KOPT-K1 (cell line): ENCODE measurements around the gene SUPT3H.
"Not testable (repeated sequence)": the region's sequence is repeated elsewhere in the genome, so short reads cannot be mapped to it uniquely, and the experiment has no call there.

Experiments used
- H3K27ac ChIP-seq: fragments of 200-600 bp; sonication (generic); 2 replicates; pipeline ENCODE4 v1.5.1; 2016; ENCODE audit warnings: antibody characterized with exemption, mild to moderate bottlenecking, low read depth, low read length; ENCODE audit not compliant: poor library complexity, severe bottlenecking
- H3K36me3 ChIP-seq: fragments of 200-600 bp; sonication (generic); 2 replicates; pipeline ENCODE4 v1.5.1; 2017; ENCODE audit warnings: antibody characterized with exemption, mild to moderate bottlenecking, low read length, moderate library complexity; ENCODE audit not compliant: insufficient read depth
- H3K9me3 ChIP-seq: fragments of 200-600 bp; sonication (generic); 2 replicates; pipeline ENCODE4 v1.5.1; 2017; ENCODE audit warnings: antibody characterized with exemption, low read length, mild to moderate bottlenecking; ENCODE audit not compliant: insufficient read depth, poor library complexity, severe bottlenecking

SUPT3H gene

DNA sequence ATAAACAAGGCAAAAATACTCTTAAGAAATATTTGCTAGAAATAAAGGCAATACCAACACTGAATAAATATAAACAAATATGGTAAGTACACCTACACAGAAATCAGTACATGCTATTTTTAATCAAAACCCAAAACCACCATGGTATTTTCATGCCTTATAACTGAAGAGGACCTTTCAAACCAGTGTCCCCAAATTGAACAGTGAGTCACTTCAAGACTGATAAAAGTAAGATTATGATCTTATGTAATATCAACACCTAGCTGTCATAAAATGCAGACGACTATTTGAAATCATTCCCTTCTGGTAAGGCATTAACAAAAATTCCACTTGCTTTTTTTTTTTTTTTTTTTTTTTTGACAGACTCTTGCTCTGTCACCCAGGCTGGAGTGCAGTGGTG lies 206.4 kb downstream of the SUPT3H start:
- Histone ChIP-seq H3K27ac (no peak overlapping the region), H3K9me3 (peaks cover 10% of the 10 kb centered on the region), H3K36me3 (no peaks in the 10 kb centered on the region)

DNA sequence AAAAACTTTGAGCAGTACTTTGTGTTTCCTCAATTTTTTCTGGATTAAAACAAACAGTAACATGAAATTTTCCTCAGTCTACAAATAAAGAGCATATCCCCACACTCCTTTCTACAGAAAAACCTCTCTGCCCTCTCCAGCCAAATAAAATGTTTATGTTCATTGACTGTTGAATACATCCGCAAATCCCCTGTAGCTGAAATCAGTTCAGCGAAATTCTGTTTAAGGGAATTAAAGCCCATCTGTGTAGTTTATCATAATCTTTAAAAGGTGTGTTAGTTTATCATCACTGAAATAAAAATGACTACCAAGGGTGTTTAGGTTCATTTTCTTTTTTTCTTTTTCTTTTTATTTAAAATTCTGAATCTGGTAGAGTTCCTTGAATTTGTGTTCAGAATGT lies 207.4 kb downstream of the SUPT3H start:
- Histone ChIP-seq H3K27ac (no peak overlapping the region), H3K36me3 (no peaks in the 10 kb centered on the region), H3K9me3 (peaks cover 3% of the 10 kb centered on the region)

DNA sequence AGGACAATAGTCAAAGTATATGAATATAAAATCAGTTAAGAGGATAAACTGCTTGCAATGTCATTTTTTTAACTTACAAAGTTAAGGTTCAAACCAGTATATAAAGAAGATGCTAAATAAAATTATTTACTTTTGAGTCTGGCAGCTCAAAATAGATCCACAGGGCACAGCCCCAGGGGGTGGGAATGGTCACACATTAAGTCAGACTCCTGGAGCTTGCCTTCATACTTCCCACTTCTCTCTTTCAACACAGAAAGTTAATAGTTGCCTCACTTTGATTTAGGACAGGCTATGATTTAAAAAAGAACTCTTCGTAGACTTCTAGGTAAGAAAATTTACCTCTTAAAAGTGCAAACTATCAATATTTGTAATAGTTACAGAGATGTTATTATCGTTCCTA lies 207.9 kb downstream of the SUPT3H start:
- H3K27ac ChIP-seq, result no peak overlapping the region
- no peaks in the 10 kb centered on the region for H3K9me3 ChIP-seq
- no peaks in the 10 kb centered on the region for H3K36me3 ChIP-seq

DNA sequence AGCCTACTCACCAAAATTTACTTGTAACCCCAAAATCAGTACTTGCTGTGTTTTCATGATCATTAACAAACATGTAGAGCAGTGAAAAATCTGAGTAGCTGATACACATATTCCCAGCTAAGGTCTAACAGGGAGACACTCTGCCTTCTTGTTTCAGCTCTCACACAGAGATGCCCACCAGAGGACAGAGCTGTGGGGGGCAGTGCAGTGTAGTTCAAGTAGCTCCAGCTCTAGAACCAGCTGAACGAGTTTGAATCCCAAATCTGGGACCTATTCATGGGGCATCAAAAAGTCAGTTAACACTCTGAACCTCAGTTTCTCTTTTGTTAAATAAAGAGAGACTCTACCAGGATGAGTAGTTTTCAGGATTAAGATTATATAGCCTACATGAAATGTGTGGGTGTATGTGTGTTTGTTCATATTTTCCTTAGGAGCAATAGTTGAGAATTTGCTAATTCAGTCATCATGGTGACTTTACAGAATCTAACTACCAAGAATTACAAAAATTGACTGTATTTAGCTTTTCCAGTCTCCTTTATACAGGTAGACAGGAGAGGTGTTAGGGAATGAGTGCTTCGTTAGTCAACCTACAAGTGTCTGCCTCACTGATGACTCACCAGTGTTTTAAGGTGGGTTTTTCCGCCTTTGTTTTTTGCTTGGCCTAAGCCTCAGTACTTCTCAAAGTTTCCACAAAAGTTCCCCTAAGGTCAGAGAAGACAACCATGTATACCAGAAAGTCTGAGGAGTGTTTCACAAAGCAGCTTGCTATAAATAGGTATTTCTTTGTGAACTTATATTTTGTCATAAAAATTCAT lies 213.6 kb downstream of the SUPT3H start:
- H3K36me3 ChIP-seq, result peaks cover 10% of the 10 kb centered on the region; the same call in 1 of the 2 replicates
- H3K9me3 ChIP-seq, result peaks cover 31% of the 10 kb centered on the region
- peak overlapping the region; percentile 12 for H3K27ac ChIP-seq

DNA sequence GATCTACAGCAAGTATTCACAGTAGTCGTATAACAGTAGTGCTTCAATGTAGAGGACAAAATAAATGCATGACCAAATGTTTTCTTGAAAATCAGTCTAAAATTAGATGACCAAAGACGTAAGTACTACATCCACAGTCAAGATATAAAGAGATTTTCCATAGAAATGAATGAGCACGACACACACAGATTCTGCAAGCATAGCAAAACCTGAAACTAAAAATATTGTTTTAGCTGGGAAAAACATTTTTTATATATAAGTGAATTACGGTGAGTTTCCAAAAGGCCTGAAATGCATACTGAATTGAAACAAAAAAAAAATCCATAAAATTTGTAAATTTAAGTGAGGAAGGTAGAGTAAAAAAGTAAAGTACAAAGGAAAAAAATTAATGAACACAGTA lies 217.4 kb downstream of the SUPT3H start:
- peaks cover 41% of the 10 kb centered on the region for H3K9me3 ChIP-seq
- no peak overlapping the region for H3K27ac ChIP-seq
- peaks cover 19% of the 10 kb centered on the region; the same call in 1 of the 2 replicates for H3K36me3 ChIP-seq

DNA sequence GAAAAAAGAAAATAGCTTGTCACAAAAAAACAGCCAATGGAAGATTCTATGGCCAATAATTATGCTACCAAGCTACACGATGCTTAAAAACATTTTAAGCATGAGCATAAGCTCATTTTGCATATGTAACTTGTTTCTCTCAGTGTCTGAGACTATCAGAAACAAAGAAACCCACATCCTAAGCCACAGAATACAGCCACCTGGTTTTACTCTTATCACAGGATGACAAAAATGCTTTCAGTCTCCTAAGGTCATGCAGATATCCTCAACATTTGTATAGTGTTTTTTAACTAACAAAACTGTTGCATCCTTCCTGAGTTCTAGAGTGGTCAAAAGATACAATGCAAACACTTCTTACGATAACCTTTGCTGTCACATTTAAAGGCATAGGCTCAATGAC lies 221.7 kb downstream of the SUPT3H start:
- Histone ChIP-seq H3K27ac (peak overlapping the region; percentile 87), H3K9me3 (peaks cover 38% of the 10 kb centered on the region), H3K36me3 (peaks cover 19% of the 10 kb centered on the region; the same call in 1 of the 2 replicates)

DNA sequence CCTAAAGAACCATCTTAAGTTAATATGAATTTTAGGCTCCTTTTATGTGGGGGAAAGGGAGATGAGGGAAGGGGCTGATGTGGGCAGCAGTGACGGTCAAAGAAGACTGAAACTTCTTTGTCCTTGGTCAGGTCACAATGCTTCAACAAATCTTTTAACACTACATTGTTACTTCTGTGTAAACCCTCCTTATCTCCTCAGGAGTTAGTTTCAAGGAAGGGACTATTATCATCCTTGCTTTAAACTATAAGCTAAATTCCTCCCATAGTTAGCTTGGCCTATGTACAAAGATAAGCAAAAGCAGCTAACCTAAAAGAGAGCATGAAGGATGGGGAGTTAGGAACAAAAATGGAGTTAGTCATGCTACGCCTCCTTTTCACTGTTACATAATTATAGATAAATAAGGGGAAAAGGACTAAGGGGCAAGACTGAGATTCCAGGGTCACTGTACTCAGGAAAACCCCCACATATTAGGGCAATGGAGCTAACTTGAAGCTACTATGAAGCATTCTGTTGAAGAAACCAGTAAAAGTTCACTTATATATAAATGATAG lies 222.3 kb downstream of the SUPT3H start:
- H3K9me3 ChIP-seq, result peaks cover 31% of the 10 kb centered on the region
- H3K27ac ChIP-seq, result peak overlapping the region; percentile 87
- peaks cover 15% of the 10 kb centered on the region; the same call in 1 of the 2 replicates for H3K36me3 ChIP-seq

DNA sequence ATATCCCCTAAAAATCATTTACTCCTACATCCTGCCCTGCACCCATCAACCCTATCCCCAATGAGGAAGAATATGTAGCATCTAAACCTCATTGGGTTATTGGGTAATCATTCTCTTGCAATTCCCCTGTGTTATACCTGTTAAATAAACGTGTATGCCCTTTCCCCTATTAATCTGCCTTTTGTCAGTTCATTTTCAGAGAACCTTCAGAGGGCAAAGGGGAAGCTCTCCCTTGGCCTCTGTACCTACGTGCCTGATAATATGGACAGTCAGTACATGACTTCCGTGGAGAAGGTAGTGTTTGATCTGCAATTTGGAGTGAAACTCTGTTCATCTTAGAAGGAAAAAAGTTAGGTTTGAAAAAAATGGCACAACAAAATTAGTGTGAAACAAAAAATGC lies 223.1 kb downstream of the SUPT3H start:
- Histone ChIP-seq H3K36me3 (peaks cover 10% of the 10 kb centered on the region; the same call in 1 of the 2 replicates), H3K9me3 (peaks cover 25% of the 10 kb centered on the region)

DNA sequence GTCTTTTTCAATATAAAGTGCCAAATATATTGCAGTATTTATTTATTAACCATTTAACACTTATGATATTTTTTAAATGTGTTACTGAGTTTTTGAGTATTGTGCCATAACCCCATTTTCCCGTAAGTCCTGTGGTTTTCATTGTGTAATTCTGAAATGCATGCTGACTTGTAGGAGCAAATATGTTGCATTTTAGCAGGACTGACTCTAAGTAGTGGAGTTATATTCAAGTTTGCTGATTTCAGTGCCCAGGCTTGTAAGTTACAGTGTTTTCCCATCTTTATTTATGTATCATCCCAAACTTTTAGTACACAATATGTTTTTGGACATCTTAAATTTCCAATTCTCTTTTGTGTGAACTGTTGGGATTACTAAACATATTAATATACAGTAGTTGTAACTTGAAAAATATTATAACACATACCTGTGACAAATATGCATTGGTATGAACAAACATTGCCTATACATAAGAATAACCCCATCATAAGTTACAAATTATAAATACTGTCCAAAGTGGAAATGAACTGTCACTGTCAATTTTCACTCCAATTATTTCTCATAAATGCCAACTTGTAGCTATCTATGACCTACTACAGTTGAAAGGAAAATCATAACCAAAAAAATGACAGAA lies 228.9 kb downstream of the SUPT3H start:
- Histone ChIP-seq H3K27ac (no peak overlapping the region), H3K9me3 (peaks cover 24% of the 10 kb centered on the region), H3K36me3 (no peaks in the 10 kb centered on the region)

More for the DNA sequence above, 223.1 kb downstream of the SUPT3H start:
- peak overlapping the region; percentile 87 for H3K27ac ChIP-seq

DNA sequence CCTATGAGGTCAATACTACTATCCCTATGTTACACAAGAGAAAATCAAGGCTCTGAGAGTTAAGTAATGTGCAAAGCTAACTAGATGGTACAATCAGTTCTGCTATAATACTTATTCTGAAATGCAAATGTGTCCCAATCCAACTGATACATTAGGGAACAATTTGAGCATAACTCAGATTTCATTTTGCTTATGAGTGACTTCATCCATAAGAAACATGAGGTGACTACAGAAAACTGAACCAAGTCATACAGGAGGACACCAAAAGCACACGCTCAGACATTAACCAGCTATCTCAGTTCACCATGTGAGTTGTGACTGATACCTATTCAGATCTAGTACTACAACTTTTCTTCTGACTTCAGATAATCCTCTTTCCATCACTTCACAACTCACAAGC lies 229.5 kb downstream of the SUPT3H start:
- Histone ChIP-seq H3K9me3 (peaks cover 23% of the 10 kb centered on the region), H3K36me3 (no peaks in the 10 kb centered on the region), H3K27ac (no peak overlapping the region)

DNA sequence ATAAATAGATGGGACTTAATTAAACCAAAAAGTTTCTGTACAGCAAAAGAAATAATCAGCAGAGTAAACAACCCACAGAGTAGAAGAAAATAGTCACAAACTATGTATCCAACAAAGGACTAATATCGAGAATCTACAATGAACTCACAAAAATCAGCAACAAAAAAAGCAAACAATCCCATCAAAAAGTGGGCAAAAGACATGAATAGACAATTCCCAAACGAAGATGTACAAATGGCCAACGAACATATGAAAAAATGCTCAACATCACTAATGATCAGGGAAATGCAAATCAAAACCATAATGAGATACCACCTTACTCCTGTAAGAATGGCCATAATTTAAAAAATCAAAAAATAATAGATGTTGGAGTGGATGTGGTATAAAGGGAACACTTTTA lies 232.1 kb downstream of the SUPT3H start:
- peaks cover 43% of the 10 kb centered on the region for H3K9me3 ChIP-seq
- not testable (repeated sequence) for H3K27ac ChIP-seq, H3K36me3 ChIP-seq

DNA sequence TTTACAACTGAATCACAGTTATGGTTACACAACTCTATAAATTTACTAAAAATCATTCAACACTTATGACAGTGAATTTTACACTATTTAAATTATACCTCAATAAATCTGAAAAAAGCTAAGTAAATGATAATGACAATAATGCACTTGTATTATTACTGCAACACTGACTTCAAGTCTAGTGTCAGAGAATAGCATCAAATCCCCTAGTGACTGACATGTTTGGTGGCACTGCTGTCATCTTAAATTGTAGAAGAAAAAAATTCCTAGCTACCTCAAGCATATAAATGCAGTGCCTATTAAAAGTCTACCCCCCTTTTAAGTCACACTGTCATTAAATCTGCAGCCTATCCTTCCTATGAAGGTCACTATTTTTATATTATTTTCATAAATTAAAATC lies 239.0 kb downstream of the SUPT3H start:
- Histone ChIP-seq H3K27ac (no peak overlapping the region), H3K9me3 (peaks cover 57% of the 10 kb centered on the region), H3K36me3 (no peaks in the 10 kb centered on the region)

DNA sequence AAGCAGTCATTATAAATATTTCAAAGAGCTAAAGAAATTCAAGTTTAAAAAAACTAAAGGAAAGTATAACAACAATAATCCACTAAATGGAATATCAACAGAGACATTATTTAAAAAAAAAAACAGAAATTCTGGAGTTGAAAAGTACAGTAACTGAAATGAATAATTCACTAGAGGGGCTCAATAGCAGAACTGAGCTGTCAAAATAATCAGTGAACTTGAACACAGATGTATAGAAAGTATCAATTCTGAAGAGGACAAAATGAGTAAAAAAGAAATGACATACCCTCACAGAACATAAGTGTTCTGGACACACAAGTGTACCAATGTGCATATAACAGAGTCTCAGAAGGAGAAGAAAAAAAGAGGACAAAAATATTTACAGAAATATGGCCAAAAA lies 241.2 kb downstream of the SUPT3H start:
- Histone ChIP-seq H3K27ac (no peak overlapping the region), H3K36me3 (no peaks in the 10 kb centered on the region), H3K9me3 (peaks cover 39% of the 10 kb centered on the region)

DNA sequence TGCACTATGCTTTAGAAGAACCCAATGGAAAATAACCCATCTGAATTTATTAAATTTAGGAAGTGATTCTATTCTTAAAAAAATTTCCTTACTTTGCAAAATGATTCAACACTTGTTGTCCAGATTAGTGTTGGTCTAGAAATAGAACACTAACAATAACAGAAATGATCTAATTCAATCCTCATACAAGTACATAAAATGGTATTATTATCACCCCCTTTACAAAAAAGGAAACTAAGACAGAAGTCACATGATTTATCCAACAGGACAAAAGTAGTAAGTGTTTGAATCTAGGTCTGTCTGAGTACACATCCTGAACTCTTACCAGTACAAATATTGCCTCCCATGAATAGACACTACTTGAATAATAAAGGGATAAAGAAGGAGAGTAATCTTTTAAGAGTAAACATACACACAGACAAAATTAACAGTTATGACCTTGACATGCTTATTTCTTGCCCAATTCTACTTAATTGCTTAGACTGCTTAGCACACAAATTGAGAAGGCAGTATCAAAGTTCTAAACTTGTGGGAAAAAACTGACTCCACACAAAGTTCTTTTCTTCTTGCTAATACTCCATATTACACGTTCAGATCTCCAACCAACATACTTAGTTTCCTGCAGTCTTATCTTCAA lies 245.0 kb downstream of the SUPT3H start:
- H3K27ac ChIP-seq, result no peak overlapping the region
- peaks cover 31% of the 10 kb centered on the region for H3K9me3 ChIP-seq
- no peaks in the 10 kb centered on the region for H3K36me3 ChIP-seq

DNA sequence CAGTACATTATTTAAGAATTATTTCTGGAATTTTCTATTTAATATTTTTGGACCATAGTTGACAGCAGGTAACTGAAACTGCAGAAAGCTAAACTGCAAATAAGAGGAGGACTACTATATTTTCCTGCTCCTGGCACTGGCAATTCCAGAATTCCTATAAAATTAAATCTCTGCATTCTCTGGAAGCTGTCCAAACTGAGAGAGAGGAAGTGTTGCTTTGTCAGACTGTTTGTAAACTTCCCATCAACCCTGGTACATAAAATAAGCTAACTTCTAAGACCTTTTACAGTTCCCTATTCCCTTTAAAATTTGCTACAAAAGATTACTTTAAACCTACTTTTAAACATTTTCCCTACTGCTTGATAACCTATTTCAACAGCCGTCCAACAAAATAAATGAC lies 245.7 kb downstream of the SUPT3H start:
- peaks cover 25% of the 10 kb centered on the region for H3K9me3 ChIP-seq
- no peak overlapping the region for H3K27ac ChIP-seq

More for the DNA sequence above, 245.7 kb downstream of the SUPT3H start:
- H3K36me3 ChIP-seq, result no peaks in the 10 kb centered on the region
